Fibroblast of upper back skin (primary cell): Measurements from ENCODE around the gene RGL3.
"Not testable (repeated sequence)": the region's sequence is repeated elsewhere in the genome, so short reads cannot be mapped to it uniquely, and the experiment has no call there.

ENCODE experiments used
- DNase-seq: peaks from one replicate; pipeline ENCODE4 v3.0.0-alpha.2; 2013

Gene RGL3, protein sequence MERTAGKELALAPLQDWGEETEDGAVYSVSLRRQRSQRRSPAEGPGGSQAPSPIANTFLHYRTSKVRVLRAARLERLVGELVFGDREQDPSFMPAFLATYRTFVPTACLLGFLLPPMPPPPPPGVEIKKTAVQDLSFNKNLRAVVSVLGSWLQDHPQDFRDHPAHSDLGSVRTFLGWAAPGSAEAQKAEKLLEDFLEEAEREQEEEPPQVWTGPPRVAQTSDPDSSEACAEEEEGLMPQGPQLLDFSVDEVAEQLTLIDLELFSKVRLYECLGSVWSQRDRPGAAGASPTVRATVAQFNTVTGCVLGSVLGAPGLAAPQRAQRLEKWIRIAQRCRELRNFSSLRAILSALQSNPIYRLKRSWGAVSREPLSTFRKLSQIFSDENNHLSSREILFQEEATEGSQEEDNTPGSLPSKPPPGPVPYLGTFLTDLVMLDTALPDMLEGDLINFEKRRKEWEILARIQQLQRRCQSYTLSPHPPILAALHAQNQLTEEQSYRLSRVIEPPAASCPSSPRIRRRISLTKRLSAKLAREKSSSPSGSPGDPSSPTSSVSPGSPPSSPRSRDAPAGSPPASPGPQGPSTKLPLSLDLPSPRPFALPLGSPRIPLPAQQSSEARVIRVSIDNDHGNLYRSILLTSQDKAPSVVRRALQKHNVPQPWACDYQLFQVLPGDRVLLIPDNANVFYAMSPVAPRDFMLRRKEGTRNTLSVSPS

DNA sequence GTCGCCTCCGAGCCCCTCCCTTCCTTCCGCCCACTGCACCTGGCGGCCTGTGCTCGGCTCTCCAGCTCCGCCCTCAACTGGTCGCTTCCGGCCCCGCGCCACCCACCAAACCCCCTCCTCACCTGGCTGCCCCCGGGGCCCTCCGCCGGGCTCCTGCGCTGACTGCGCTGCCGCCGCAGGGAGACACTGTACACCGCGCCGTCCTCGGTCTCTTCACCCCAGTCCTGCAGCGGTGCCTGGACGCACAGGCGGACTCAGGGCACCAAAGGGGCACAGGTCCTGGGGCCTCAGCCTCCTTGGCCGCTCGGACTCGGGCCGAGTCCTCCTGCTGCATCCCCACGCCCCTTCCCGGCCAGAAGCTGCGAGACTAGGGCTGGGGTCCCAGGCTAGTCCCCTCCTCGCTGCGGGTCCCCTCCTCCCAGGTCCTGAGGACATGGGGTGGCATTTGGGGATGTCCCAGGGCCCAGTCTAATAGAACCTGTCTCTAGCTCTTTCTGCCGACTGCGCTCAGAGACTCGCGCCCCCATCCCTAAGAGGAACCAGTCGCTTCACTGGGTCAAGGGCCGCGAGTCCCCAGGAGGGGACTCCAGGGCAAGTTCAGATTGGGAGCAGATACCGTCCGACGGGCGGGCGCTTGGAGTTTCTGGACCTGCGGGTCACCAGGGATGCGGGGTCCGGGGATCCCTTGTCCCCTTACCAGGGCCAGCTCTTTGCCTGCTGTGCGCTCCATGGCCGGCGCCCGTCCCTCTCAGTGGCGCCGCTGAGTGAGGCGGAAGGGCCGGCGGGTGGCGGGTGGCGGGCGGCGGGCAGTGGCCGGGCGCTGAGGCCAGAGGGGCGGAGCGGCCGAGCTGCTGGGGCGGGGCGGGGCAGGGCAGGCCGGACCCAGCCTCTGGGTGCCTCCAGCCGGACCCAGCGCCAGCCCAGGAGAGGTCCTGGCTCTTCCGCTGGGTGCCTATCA is at the start of gene RGL3:
Gene RGL3 (minus strand): TSS at position 766 of the 958 bp plus-strand sequence. CDS start 36 bp downstream, at position 730.
- DNase-seq: no peak

- DNase-seq: not testable (repeated sequence)
These were observed 49.2 kb upstream of the RGL3 start for GRCh38 chr19:11468266-11468845.

DNA sequence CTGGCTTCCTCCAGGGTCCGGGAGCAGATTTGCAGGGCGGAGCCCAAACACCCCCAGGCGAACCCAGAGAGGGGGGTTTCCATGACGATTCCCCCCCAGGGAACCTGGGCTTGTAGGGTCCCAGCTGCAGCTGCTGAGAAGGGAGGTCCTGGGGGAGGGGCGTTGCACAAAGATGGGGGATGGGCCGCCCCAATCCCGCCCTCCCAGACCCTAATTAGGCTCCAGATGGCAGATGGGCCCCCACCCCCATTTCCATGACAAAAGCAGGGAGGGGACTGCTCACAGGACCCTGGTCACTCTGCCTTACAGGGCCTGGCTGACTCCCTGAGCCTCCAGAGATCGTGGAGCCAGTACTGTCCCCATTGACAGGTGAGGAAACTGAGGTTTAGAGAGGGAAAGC is 46.5 kb upstream of the RGL3 start:
- DNase-seq: no peak

GRCh38 chr19:11464333-11465265 is 45.5 kb upstream of the RGL3 start:
- DNase-seq: no peak

GRCh38 chr19:11463391-11463790 is 44.3 kb upstream of the RGL3 start:
- no peak for DNase-seq

GRCh38 chr19:11461453-11461852 is 42.3 kb upstream of the RGL3 start:
- DNase-seq: no peak

- DNase-seq: no peak
These were observed 41.1 kb upstream of the RGL3 start for GRCh38 chr19:11460207-11460606.

DNA sequence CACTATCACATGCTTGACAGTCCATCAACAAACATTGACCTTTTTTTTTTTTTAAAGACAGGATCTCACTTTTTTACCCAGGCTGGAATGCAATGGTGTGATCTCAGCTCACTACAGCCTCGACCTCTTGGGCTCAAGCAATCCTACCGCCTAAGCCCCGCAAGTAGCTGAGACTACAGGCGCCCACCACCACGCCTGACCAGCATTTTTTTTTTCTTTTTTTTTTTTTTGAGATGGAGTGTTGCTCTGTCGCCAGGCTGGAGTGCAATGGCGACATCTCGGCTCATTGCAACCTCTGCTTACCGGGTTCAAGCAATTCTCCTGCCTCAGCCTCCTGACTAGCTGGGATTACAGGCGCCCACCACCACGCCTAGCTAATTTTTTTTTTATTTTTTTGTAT is 39.8 kb upstream of the RGL3 start:
- not testable (repeated sequence) for DNase-seq

- no peak for DNase-seq
These were observed 39.3 kb upstream of the RGL3 start for GRCh38 chr19:11458236-11458900.

DNA sequence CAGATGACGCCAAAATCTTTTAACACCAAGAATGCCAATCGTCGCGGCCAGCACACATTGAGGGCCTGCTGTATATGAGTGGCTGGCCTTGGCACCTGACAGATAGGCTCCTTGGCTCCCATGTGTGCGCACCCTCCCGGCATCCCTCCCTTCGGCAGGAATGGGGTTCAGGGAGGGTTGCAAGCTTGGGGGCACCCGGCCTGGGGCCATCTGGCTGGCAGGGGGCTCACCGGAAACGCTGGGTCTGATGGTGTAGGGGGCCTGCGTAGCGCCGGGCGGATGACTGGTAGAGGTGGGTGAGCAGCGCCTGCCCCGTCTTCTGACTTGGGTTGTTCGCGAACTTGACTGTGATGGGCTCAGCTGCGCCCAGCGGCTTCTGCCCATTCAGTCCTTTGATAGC is 38.7 kb upstream of the RGL3 start:
- no peak for DNase-seq

- DNase-seq: no peak
These were observed 38.0 kb upstream of the RGL3 start for GRCh38 chr19:11457115-11457514.

DNA sequence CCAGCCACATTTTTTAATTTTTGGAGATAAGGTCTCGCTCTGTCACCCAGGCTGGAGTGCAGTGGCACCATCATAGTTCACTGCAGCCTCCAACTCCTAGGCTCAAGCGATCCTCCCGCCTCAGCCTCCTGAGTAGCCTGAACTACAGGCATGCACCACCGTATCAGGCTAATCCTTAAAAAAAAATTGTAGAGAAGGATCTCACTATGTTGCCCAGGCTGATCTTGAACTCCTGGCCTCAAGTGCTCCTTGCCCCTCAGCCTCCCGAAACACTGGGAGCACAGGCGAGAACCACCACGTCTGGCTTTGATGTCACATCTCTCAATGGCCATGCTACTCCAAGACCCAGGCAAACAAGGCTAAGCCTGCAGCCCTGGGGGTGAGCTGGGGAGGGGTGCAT is 37.5 kb upstream of the RGL3 start:
- DNase-seq: no peak

DNA sequence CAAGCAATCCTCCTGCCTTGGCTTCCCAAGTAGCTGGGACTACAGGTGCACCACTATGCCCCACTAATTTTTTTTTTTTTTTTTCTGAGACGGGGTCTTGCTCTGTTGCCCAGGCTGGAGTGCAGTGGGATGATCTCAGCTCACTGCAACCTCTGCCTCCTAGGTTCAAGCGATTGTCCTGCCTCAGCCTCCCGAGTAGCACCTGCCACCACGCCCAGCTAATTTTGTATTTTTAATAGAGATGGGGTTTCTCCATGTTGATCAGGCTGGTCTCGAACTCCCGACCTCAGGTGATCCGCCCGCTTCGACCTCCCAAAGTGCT is 36.1 kb upstream of the RGL3 start:
- not testable (repeated sequence) for DNase-seq

DNA sequence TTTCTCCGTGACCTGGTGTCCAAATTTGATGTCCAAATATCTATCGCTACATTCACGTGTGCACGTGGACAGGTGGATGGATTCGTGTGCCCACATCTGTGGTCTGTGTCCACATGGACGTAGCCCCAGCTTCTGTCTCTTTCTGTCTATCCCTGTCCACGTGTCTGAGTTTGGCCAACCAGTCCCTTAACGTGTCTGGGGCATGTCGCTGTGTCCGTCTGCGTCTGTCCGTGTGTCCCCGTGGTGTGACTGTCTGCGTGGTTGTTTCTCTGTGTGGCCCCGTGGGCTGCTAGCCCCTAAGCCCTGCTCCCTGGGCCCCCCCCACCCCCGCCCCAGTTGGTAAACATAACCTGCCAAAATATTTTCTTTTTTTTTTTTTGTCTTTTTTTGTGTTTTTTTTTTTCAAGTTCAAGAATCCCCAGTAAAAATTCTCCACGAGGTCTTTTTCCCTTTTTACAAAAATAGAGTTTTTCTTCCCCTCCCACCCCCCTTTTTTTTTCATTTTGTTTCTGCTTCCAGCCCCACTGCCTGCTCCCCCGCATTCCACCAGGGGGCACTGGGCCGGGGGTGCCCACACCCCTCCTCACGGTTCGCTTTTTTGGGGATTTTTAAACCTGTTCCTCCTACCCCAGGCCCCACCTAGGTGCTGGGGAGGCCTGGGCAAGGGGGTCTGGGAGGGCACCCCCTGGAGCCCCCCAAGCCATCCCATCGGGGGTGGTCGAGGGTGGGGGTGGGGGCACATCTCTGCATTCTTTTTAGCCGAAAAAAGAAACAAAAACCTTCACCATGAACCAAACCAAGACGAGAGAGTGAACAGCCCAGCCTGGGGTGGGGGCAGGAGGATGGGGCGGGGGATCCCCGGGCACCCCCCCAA is 34.6 kb upstream of the RGL3 start:
- DNase-seq: no peak

DNA sequence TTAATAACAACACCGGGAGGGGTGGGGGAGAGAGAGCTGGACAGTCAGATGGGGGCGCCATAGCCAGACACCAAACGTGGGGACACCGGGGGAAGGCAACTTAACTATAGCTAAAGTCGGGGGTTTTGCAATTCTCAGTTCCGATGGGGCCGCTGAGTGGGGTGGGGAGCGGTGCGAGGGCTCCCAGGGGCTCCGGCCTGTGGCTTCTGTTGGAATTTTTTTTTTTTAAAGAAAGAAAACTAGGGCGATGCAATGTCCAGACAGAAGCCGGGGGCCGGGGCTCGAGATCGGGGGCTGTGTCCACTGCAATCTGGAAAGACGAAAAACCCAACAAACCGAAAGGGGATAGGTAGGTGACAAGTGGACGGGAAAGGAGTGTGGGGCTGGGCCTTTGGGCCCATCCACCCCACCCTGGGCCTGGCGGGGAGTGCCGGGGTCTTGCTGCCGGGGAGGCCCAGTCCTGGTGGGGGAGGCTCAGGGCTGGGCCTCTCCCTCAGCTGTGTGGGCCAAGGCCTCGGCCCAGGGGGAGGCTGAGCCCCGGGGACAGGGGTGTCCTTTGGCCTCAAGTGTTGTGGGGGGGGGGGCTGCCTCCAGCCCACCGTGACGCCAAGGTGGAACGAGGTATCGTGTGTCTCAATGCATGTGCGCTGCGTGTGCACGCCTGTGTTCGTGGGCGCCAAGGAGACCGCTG is 33.7 kb upstream of the RGL3 start:
- DNase-seq: no peak

- DNase-seq: no peak
These were observed 32.9 kb upstream of the RGL3 start for GRCh38 chr19:11451871-11452619.

DNA sequence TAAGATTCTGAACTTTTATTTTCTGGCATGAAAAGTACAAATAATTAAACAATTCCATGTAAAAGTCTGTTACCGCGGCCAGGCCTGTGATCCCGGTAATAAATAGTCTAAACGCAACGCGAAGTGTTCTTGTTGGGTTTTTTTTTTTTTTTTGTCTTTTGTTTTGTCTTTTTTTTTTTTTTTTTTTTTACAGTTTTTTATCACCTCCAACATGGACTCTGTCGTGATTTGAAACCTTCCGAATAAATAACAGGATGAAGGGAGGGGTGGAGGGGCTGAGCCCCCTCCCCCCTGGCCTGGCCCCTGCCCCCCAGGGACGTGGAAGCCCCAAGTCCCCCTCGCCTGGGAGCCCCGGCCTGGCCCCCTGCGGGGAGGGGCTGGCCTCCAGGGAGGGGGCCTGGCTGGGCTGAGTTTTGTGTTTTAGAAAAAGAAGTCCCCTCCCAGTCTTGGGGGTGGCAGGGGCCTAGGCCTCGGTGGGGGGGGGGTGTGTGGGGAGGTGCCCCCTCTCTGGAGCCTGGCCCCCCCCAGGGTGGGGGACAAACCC is 32.3 kb upstream of the RGL3 start:
- no peak for DNase-seq

GRCh38 chr19:11450570-11451326 is 31.6 kb upstream of the RGL3 start:
- no peak for DNase-seq
